Breast epithelium (tissue), 3 donors: Measurements from ENCODE around the gene TRIM59.

ENCODE experiments used
- POLR2A ChIP-seq: fragments of 450-650 bp; IDR thresholded peaks from one replicate; pipeline ENCODE4 v1.6.1; 2016; ENCODE audit warnings: antibody characterized with exemption, mild to moderate bottlenecking, moderate library complexity
- POLR2AphosphoS5 ChIP-seq, 3 donors: sonication (generic); formaldehyde crosslinking; IDR thresholded peaks; one replicate each; pipeline ENCODE4 v1.6.1; 2017; ENCODE audit warnings: antibody characterized with exemption in 3 of 3
- TF ChIP-seq, protein P1 (sequence below), 3 donors: fragments of 450-650 bp; IDR thresholded peaks; one replicate each; pipeline ENCODE4 v1.5.1; 2016 to 2017; ENCODE audit warnings: antibody characterized with exemption in 3 of 3, mild to moderate bottlenecking in 3 of 3, moderate library complexity in 3 of 3

GRCh38 chr3:160395297-160395696 is 54.3 kb downstream of the TRIM59 start:
- TF ChIP-seq, protein P1, sequence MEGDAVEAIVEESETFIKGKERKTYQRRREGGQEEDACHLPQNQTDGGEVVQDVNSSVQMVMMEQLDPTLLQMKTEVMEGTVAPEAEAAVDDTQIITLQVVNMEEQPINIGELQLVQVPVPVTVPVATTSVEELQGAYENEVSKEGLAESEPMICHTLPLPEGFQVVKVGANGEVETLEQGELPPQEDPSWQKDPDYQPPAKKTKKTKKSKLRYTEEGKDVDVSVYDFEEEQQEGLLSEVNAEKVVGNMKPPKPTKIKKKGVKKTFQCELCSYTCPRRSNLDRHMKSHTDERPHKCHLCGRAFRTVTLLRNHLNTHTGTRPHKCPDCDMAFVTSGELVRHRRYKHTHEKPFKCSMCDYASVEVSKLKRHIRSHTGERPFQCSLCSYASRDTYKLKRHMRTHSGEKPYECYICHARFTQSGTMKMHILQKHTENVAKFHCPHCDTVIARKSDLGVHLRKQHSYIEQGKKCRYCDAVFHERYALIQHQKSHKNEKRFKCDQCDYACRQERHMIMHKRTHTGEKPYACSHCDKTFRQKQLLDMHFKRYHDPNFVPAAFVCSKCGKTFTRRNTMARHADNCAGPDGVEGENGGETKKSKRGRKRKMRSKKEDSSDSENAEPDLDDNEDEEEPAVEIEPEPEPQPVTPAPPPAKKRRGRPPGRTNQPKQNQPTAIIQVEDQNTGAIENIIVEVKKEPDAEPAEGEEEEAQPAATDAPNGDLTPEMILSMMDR (IDR thresholded peaks at IDR 0.05) = no peak
- TF ChIP-seq POLR2AphosphoS5 (IDR thresholded peaks at IDR 0.05) (no peak), POLR2A (no peak)
